AG04450 (cell line): ENCODE measurements around the gene DCST2. TPM values are rescaled to one million over a fixed set of nuclear protein-coding genes. Genes with fewer than 3 reads are reported as not detected.

Experiments used
- CTCF ChIA-PET: fragments of 300-600, 350-600 bp; formaldehyde crosslinking; extraction: SDS; loops from one replicate; lab custom pipeline; 2022; ENCODE audit warnings: antibody characterized with exemption, inconsistent platforms; lab: Charles Lee
- POLR2A ChIA-PET: fragments of 350-600 bp; formaldehyde crosslinking; extraction: SDS; loops from one replicate; lab custom pipeline; 2021; ENCODE audit warnings: antibody characterized with exemption, inconsistent platforms; lab: Yijun Ruan, JAX
- DNase-seq: peaks from one replicate; pipeline ENCODE4 v3.0.0-alpha.2; 2011; ENCODE audit warnings: low read depth, low spot score
- H3K27ac ChIP-seq: one replicate; pipeline ENCODE4 v1.5.1; 2012; ENCODE audit warnings: low read depth, low read length, control low read depth
- H3K27me3 ChIP-seq: one replicate; pipeline ENCODE4 v1.6.0; 2012; ENCODE audit warnings: low read length; ENCODE audit not compliant: control insufficient read depth, insufficient read depth
- H3K4me3 ChIP-seq: 2 replicates; pipeline ENCODE4 v1.5.1; 2011; ENCODE audit warnings: mild to moderate bottlenecking, low read depth, low read length, control low read depth
- H3K9me3 ChIP-seq: 2 replicates; pipeline ENCODE4 v1.5.1; 2012; ENCODE audit warnings: low read length; ENCODE audit not compliant: control insufficient read depth, insufficient read depth
- CTCF ChIP-seq: IDR thresholded peaks from 2 replicates; pipeline ENCODE4 v1.5.1; 2011; ENCODE audit warnings: low read depth, low read length, control low read depth, inconsistent platforms
- polyA plus RNA-seq: library from polyadenylated mRNA; depleted of rRNA; stranded (reverse); fragments of >200 nt; gene quantifications from 2 replicates; pipeline ENCODE4 v1.2.3, GENCODE V29; 2011

DCST2 gene
- polyA plus RNA-seq, 1 experiment = 0.07 TPM

- TF ChIP-seq CTCF = no peak
- Histone ChIP-seq H3K9me3 (no peaks in the 10 kb centered on the region; the same call in 1 of the 2 replicates), H3K27me3 (no peaks in the 10 kb centered on the region), H3K27ac (peak overlapping the region; percentile 61), H3K4me3 (peak overlapping the region; percentile 94)
- ChIA-PET CTCF (no interaction called here), POLR2A (interaction anchor here (0.7 to 1.5 kb wide), 3 partner anchors 13 to 31 kb away, joined by 3 to 11 read pairs (median 4); no protein-coding TSS in a partner anchor)
- DNase-seq = no peak
Measured at GRCh38 chr1:155004352-155005075, 29.1 kb downstream of the DCST2 start.

- no peaks in the 10 kb centered on the region for H3K27me3 ChIP-seq
- POLR2A ChIA-PET = interaction anchor here (1.3 to 1.5 kb wide), 2 partner anchors 13 to 30 kb away, joined by 4 to 11 read pairs; no protein-coding TSS in a partner anchor
- CTCF ChIA-PET = interaction anchor here (0.7 kb wide), 1 partner anchor 14 kb away, joined by 3 read pairs; no protein-coding TSS in a partner anchor
- H3K9me3 ChIP-seq = no peaks in the 10 kb centered on the region; the same call in 1 of the 2 replicates
- peak overlapping the region; percentile 70 for H3K27ac ChIP-seq
- no peak for TF ChIP-seq CTCF
- peak overlapping the region; percentile 94 for H3K4me3 ChIP-seq
- DNase-seq = no peak
Measured at GRCh38 chr1:155003766-155004351, 29.7 kb downstream of the DCST2 start.

- POLR2A ChIA-PET = interaction anchor here (1.3 to 1.5 kb wide), 2 partner anchors 14 to 30 kb away, joined by 4 to 11 read pairs; no protein-coding TSS in a partner anchor
- Histone ChIP-seq H3K27me3 (no peaks in the 10 kb centered on the region), H3K27ac (peak overlapping the region; percentile 70), H3K9me3 (no peaks in the 10 kb centered on the region; the same call in 1 of the 2 replicates), H3K4me3 (peak overlapping the region; percentile 94)
- TF ChIP-seq CTCF = no peak
- no peak for DNase-seq
- CTCF ChIA-PET = interaction anchor here (0.7 kb wide), 1 partner anchor 14 kb away, joined by 3 read pairs; no protein-coding TSS in a partner anchor
Measured at GRCh38 chr1:155003227-155003765, 30.3 kb downstream of the DCST2 start.

GRCh38 chr1:155002464-155003226, 30.9 kb downstream of the DCST2 start, which contains the start of gene ZBTB7B:
ZBTB7B (plus strand) TSS chr1:155002802; CDS start chr1:155014661, 11,859 bp downstream.
- no peak for TF ChIP-seq CTCF
- POLR2A ChIA-PET = interaction anchor here (1.3 kb wide), 1 partner anchor 15 kb away, joined by 4 read pairs; no protein-coding TSS in a partner anchor
- Histone ChIP-seq H3K27me3 (no peaks in the 10 kb centered on the region), H3K4me3 (peak within 1 kb of the TSS; percentile 94), H3K27ac (peak within 1 kb of the TSS; percentile 84), H3K9me3 (no peaks in the 10 kb centered on the region; the same call in 1 of the 2 replicates)
- CTCF ChIA-PET = interaction anchor here (0.6 to 1.0 kb wide), 4 partner anchors 15 to 43 kb away, joined by 3 to 7 read pairs (median 4); no protein-coding TSS in a partner anchor
- DNase-seq = no peak
